Stimulated activated CD4-positive, alpha-beta T cell treated with anti-CD3 and anti-CD28 coated beads, Interleukin-15, amount 100 ng/mL, for 48 hours (primary cell): ENCODE data around the gene RPS18.
"Not testable (repeated sequence)": the region's sequence is repeated elsewhere in the genome, so short reads cannot be mapped to it uniquely, and the experiment has no call there.

ENCODE experiments used
- DNase-seq, 2 donors: peaks; one replicate each; pipeline ENCODE4 v3.0.0-alpha.2; 2020; ENCODE audit warnings: low read depth in 2 of 2

Gene RPS18

DNA sequence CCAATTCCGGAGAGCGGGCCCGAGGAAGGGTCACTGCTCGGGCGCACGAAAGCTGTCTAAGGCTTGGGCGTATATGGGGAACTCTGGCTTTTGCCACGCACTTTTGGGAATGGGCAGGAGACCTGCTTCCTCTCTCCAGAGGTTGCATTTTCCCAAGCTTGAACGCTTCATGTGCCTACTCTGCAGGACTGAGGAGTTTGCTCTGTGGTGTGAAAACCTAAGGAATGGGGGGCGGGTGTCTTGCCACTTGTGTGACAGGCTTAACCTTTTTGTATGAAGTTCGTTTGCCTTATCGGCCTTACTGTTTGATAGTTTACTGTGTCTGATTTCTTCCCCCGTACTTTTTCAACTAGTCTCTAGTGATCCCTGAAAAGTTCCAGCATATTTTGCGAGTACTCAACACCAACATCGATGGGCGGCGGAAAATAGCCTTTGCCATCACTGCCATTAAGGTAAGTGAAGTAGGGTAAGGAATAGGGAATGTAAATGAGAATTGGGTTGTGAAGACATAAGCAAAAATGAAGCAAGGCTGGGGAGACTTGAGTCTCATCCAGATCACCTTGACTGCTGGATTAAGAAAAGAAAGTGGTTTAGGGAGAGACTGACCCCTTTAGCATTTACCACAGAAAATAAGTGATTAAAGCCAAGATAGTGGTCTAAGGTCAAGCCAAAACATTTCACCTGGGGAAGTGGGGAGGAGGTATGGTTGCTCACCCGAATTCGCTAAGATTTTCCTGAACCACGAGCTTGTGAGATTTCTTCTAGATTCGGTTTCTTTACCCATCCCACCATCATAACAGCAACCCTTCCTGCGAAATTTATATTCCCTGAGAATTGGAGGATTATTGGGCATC lies 627 bp downstream of the RPS18 start:
- DNase-seq = no peak

DNA sequence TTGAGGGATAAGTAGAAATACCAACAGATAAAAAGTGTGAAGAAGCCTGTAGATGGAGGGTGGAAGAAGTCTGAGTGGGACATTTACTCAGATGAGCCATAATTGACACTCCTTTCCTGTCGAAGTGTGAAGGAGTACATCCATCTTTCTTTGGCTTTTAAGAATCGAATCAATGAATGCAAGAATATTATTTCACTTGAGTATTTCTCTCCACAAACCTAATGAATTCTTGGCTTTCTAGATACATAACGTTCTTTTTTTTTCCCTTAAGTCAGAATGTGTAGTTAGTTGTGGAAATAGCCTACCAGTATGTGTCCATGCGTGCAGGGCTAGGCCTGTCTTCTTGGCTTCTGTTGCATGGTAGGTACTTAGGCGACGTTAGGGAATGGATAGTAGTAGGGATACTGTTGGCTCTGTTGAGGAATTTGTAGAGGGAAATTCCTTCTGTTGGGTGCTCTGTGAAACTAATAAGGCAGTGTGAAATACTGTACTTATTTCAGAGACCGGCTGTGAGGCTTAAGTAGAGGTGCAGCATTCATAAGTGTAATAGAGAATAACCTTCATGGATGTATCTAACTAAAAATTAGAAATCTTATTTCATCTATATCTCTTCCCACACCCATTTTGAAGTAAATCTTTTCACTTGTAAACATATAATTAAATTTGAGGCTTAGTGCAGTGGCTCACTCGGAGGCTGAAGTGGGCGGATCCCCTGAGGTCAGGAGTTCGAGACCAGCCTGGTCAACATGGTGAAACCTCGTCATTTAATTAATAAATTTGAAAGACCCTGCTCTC lies 1.5 kb downstream of the RPS18 start:
- DNase-seq = no peak

DNA sequence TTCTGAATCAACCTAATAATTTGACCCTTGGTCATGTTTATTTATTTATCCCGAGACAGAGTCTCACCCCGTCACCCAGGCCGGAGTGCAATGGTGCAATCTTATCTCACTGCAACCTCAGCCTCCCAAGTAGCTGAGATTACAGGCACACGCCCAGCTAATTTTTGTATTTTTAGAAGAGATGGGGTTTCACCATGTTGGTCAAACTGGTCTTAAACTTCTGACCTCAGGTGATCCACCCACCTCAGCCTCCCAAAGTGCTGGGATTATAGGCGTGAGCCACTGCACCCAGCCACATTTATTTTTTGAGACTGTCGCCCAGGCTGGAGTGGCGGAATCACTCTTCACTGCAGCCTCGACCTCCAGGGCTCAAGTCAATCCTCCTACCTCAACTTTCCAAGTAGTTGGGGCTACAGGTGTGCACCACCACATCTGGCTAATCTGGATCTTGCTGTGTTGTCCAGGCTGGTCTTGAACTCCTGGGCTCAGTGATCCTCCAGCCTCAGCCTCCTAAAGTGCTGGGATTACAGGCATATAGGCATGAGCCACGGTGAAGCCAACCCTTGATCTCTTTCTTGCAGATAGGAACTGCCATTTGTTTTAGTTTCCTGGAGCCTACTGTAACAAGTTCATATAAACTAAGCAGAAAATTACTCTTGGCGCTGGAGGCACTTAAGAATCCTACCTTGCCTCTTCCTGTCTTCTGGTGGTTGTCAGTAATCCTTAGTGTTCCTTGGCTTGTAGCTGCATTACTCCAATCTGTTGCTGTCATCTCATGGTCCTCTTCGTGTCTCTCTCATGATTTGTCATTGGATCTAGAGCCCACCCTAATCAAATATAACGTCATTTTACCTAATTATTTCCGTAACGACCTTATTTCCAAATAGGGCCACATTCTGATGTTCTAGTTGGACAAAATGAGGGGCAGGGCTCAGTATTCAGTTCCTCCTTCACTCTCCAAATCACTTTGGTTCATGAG lies 2.3 kb downstream of the RPS18 start:
- DNase-seq = no peak

GRCh38 chr6:33275795-33276580 lies 4.1 kb downstream of the RPS18 start:
- not testable (repeated sequence) for DNase-seq

DNA sequence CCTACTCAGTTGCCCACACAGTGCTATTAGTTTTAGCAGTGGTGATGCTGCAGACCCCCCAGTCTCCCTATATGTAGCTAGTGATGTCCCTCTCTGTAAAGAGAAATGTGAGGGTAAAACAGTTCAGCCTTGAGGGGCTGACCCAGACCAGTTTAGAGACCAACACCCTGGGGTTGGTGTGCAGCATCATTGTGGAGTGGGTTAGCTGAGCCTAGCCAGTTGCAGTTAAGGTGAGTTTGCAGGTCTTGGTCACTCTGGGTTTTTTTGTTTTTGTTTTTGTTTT lies 4.6 kb downstream of the RPS18 start:
- no peak for DNase-seq

- peak; percentile 68 to 71 for DNase-seq
Observed at GRCh38 chr6:33276864-33277662, 5.2 kb downstream of the RPS18 start, which contains the start of gene B3GALT4. TSS of gene B3GALT4 (plus strand) at chr6:33277123. CDS start at chr6:33277420, 297 bp downstream.

- no peak for DNase-seq
Observed at GRCh38 chr6:33277663-33278391, 6.0 kb downstream of the RPS18 start.

DNA sequence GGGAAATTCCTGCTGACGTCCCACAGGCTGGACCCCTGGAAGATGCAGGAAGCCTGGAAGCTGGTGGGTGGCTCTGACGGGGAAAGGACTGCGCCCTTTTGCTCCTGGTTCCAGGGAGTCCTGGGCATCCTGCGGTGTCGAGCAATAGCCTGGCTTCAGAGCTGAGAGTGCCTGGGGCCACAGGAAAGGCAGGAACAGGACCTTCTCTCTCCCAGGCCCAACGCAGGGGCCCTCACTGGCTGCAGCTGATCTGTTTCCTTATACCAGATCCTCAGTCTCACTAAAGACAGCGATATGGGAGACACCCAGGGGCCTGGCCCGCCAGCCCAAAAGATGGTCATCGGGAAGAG lies 6.5 kb downstream of the RPS18 start:
- no peak for DNase-seq

GRCh38 chr6:33278810-33279209 lies 6.9 kb downstream of the RPS18 start:
- DNase-seq = no peak

- DNase-seq = no peak
Observed at GRCh38 chr6:33279257-33279695, 7.4 kb downstream of the RPS18 start.

DNA sequence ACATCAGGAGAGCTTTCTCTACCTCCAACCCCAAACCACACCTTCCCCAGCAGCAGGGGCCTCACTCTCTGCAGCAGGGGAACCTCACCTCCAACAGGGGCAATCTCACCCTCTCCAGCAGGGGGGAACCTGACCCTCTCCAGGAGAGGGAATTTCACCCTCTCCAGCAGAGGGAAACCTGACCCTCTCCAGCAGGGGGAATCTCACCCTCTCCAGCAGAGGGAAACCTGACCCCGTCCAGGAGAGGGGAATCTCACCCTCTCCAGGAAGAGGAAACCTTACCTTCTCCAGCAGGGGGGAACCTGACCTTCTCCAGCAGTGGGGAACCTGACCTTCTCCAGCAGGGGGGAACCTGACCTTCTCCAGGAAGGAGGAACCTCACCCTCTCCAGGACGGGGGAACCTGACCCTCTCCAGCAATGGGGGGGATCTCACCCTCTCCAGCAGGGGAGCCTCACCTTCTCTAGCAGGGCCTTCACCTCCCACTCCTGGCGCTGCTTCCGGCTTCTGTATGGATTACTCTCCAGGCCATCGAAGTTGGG lies 8.2 kb downstream of the RPS18 start:
- DNase-seq = no peak

GRCh38 chr6:33280539-33280938 lies 8.7 kb downstream of the RPS18 start:
- no peak for DNase-seq

DNA sequence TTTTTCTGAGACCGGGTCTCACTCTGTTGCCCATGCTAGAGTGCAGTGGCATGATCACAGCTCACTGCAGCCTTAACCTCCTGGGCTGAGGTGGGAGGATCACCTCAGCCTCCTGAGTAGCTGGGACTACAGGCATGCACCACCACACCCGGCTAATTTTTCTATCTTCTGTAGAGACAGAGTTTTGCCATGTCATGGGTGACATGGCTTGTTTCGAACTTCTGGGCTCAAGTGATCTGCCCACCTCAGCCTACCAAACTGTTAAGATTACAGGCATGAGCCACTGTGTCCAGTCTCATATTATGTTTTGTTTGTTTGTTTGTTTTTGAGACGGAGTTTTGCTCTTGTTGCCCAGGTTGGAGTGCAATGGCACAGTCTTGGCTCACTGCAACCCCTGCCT lies 13.3 kb downstream of the RPS18 start:
- not testable (repeated sequence) for DNase-seq

GRCh38 chr6:33286946-33287914 lies 15.4 kb downstream of the RPS18 start:
- DNase-seq = no peak

DNA sequence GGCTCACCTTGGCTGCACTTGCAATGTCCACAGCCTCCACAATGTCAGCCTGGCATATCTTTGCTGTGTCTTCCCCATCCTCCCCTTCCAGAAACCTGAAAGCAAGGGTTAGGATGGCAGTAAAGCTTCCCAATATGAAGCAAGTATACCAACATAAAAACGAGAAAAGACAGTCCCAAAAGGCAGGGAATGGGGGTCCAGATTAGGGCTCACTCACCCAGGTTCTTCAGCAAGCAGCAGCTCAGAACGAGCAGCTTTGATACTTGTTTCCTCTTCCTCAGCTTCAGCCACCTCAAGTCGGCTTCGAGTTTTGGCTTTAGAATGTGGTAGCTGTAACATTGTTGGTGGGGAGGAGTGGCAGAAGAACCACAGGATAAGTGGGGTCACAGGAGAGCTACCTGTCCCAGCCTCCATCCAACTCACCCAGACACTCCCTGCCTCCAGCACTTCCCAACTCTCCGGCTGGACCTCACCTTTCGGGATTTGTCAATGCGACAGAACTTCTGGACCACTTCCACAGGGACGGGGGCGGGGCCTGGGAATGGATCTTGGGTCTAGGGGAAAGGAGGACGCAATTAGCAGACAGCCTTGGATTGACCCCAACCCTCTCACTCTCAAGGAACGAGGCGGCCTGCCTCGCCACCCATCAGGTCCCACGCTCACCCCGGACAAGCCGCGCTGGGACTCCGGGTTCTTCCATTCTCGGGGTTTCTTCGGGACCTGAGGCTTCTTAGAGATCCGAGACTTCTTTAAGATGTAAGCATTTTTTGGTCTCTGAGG lies 16.5 kb downstream of the RPS18 start:
- DNase-seq = no peak

DNA sequence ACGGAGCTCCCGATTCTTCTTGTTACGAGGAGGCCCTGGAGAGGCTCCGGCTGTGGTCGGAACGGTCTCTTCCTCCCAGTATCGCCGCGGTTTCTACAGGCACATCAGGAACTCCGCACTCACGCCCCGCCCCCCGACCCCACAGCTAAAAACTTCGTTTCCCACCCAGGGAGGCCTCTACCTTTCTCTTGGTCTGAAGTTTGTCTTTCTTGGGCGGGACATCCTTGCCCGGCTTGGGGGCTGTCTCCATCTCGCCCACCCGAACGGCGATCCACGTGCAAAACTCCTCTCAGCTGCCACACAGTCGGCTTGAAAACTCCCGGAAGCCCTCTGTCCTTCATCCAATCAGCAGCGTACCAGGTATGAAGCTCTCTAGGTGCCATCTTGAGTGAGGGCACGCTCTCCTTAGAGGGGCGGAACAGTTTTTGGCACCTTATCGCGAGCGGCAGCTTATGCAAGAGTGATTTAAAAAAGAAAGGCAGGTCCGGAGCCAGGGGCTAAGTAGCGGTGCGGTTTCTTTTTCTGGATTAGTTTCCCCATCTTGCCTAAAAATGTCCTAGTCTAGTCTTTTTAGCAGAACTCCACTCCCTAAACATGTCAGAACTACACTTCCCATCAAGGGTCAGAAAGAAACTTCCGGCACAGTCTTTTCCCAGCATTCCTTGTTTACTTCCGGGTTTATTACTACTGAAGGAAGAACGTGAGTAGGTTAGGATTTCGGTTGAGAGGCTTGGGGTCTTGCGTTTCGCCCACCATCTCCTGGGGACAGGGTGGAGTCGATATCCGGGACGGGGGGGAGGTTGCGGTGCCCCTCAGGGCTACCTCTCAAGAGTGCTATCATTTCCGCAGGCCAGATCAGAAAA lies 17.3 kb downstream of the RPS18 start, which contains the start of the genes PFDN6 and WDR46:
Gene PFDN6 (plus strand): TSS at position 681 of the 863 bp plus-strand sequence. CDS start 256 bp downstream, outside the sequence.
Gene WDR46 (minus strand): TSS at position 319 of the 863 bp plus-strand sequence. CDS start 69 bp downstream, at position 250.
- DNase-seq = peak; percentile 70 to 71
